GM21529 (cell line): ENCODE results near the gene WWC1.
"Not testable (repeated sequence)": the region's sequence is repeated elsewhere in the genome, so short reads cannot be mapped to it uniquely, and the experiment has no call there.

Experiments used
- ATAC-seq: cut with Tn5 transposase; IDR thresholded peaks from one replicate; pipeline ENCODE4 v1.9.1; 2021; ENCODE audit not compliant: unreplicated experiment

The WWC1 gene

DNA sequence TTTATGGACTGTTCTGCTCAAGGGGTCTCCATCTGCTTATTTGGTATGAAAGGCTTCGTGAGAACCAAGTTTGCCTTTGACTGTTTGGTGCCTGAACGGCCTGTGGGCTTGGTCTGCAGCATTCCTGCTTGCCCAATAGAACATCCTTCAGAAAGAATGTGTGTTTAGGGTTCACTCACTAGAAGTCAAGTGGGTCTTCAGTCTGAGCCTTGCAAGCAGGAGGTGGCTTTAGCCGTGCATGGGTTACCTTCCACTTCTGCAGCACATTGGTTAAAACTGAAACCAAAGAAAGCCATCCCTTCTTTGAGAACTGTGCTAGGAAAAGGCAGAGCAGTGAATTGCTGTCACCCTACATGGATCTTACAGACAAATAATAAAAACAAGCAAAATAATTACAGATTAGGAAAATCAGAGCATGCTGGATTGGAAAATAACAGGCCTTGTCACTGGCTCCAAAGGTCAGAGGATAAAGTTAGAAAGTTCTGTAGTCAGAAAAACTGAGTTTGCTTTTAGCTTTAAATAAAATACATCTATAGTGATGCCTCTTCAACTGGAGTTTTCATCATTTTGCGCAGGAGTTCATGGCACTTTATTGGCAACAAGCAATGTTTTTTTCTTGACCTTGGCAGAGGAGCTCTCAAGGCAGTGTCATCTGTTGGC lies 16.6 kb downstream of the WWC1 start:
- peak; percentile 49 for ATAC-seq

DNA sequence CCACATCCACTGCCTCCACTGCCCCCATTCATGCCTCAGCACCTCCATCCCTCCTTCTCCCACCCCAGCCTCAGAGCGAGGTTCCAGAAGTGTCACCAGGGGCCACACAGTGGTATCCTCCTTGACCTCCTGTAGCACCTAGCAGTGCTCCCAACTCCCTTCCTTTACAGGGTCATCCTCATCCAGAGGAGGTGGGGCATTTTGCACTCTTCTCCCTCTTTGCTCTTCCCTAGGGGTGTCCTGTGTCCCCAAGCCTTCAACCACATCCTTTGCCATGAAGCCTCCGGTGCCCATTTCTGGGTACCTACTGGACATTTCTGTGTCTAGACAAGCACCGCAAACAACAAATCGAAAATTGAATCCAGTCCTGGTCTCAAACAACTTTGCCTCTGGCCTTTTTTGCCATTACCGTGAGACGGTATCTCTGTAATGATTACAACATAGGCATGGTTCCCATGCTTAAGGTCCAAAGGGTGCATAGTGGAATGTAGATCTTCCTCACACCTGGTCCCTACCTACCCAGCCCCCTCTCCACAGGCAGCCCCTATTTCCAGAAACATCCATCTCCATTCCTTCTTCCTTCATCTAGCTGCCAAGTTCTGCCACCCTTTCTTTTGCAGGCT lies 17.6 kb downstream of the WWC1 start:
- ATAC-seq = no peak

DNA sequence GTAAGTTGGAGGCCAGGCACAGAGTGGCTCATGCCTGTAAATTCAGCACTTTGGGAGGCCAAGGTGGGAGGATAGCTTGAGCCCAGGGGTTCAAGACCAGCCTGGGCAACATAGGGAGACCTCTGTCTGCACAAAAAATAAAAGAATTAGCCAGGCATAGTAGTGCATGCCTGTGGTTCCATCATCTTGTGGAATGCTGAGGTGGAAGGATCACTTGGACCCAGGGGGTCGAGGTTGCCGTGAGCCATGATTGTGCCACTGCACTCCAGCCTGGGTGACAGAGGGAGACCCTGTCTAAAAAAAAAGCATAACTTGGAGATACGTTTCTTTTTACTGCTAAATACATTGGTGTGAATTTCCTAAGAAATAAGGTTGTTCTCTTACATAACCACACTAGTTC lies 19.1 kb downstream of the WWC1 start:
- ATAC-seq = not testable (repeated sequence)

DNA sequence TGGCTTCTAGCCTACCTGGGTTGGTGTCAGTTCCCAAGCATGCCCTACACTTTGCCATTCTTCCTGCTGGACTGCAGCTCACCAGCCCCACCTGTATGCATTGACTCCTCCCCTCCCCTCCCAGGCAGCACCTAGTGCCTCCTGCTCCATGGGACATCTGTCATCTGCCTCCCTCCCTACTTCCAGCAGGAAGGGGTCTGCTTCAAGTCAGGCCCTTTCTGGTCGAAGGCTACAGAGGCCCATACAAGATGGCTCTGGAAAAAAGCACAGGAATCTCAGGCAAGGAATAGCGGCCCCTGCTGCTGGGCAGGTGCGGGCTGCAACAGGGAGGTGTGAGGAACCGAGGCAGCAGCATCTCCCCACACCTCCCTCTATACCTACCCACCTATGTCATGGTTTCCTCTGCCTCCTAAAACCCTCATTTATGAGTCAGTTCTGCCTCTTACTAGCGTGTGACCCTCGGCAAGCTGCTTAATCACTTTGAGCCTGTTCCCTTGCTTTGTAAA lies 19.7 kb downstream of the WWC1 start:
- ATAC-seq = no peak

- ATAC-seq = no peak
Measured at GRCh38 chr5:168312606-168313295, 21.3 kb downstream of the WWC1 start.

- no peak for ATAC-seq
Measured at GRCh38 chr5:168313596-168314204, 22.3 kb downstream of the WWC1 start.

GRCh38 chr5:168314735-168315411 lies 23.4 kb downstream of the WWC1 start:
- no peak for ATAC-seq

DNA sequence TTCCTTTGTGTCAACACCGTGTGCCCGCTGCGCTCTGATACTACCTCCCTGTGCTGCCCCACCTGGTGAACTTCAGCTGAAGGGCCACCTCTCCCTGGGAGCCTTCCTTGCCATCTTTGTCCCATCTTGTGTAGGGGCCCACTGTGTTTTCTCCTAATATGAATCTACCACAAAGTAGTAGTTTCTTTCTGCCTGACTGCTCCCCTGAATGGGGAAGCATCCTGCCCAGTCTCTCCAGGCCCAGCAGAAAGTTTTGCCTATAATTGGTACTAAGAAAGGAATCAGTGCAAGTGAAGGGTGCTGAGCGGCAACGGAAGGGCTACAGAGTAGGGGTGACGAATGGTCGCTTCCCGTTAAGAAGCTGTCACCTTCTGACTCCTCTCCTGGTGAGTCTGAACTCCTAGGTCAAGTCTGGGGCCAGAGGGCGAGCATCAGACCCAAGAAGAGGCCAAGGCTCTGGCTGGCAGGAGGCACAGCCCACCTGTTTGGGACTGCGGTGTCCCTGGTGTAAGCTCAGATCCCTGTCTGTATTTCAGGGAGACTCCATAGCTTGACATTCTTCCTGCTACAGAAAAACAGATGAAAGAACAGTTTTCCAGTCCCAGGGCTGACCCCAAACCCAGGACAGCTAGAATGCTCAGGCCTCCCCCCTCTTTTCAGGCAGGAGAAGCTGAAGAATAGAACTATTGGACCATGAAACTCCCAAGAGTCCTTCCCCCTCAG lies 24.1 kb downstream of the WWC1 start:
- ATAC-seq = no peak

- no peak for ATAC-seq
Measured at GRCh38 chr5:168316139-168316578, 24.7 kb downstream of the WWC1 start.

DNA sequence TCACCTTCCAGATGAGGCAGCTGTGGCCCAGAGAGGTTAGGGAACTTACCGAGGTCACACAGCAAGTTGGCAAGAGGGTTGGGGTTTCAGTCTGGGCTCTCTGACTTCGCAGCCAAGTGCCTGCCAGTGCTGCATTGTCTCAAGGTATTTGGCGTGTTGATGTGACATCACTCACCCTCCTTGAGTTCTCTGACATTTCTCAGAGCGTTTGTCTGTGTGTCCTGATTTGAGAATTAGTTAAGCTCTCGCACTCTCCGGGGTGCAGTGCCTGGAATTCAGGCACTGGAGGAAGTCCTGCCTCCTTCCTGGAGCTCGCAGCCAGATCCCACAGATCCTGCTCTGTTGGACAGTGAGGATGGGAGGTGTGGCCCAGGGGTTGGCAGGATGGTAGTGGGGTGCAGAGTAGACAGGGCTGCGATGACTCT lies 25.7 kb downstream of the WWC1 start:
- no peak for ATAC-seq

DNA sequence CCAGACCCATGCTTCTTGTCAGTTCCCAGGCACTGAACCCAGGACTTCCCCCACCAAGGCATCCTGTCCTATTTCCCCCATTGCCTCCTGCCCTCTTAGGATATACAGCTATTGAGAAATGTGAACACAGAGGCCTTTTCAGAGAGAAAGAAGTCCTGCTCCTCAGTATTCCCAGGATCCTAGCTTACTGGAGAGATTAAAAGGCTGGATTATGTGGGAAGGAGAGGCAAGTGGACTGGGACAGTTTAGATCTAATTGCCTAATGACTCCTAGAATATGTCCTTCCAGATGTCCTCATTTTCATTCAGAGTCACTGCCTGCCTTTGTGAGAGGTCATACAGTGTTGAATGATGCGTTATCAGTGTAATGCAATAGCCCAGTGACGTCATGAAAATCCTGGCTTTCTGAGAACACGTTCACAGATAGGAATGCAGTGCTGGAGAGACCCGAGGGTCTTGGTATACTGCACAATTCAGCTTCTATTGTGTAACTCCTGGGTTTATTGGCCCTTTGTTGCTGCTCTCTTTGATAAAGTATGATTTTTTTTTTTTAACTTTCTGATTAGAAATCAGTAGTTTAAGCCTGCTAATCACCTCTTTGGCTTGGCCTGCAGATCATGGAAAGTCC lies 26.2 kb downstream of the WWC1 start:
- ATAC-seq = no peak

- ATAC-seq = no peak
Measured at GRCh38 chr5:168318240-168318639, 26.8 kb downstream of the WWC1 start.

- no peak for ATAC-seq
Measured at GRCh38 chr5:168319774-168320173, 28.3 kb downstream of the WWC1 start.

DNA sequence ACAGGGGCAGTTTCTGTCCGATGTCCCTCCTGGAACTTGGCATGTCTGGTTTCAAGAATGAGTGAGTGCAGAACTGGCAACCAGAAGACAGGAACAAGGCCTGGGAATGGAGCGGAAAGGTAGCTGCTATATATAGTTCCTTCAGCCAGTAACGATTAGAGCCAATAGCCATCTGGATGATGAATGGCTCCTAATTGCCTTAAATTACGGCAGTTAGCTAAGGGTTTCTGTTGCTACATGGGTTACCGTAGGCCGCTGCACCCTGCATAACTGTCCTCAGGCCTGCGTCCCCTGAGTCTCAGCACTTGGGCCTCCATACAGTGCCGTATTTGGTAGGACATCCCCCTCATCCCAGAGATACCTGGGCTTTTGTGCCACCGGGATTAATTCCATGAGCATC lies 29.4 kb downstream of the WWC1 start:
- ATAC-seq = no peak

GRCh38 chr5:168324859-168325630 lies 33.6 kb downstream of the WWC1 start:
- ATAC-seq = no peak

GRCh38 chr5:168327019-168327421 lies 35.6 kb downstream of the WWC1 start:
- no peak for ATAC-seq

- no peak for ATAC-seq
Measured at GRCh38 chr5:168327451-168327850, 36.0 kb downstream of the WWC1 start.

DNA sequence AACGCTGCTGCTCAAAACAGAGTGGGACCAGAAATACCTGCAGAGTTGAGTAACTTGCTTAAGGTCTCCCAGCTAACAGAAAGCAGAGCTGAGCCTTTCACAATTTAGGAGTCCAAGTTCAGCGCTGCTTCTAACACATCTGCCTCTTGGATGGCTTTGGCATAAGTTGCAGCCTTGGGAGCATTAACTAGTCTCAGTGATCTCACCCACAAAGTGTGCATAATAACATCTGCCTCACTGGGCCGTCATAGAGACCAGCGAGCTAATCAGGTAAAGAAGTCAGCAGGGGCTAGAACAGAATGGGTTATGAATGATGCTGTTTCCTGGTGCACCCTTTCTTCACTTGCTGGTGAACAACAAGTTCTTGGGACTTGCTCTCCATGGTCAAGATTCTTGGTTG lies 36.5 kb downstream of the WWC1 start:
- ATAC-seq = no peak

- peak; percentile 83 for ATAC-seq
Measured at GRCh38 chr5:168328814-168329213, 37.4 kb downstream of the WWC1 start.
